HL-60/S4 (cell line): Measurements from ENCODE around the gene ZMYM3.
"Not testable (repeated sequence)": the region's sequence is repeated elsewhere in the genome, so short reads cannot be mapped to it uniquely, and the experiment has no call there.

Source experiments
- in situ Hi-C: fragments of 300-500 bp; cut with MboI; formaldehyde crosslinking; loops from 2 replicates; pipeline ENCODE4 v1.14.3; 2022; ENCODE audit warnings: low sequenced_read_pairs

Gene ZMYM3

DNA sequence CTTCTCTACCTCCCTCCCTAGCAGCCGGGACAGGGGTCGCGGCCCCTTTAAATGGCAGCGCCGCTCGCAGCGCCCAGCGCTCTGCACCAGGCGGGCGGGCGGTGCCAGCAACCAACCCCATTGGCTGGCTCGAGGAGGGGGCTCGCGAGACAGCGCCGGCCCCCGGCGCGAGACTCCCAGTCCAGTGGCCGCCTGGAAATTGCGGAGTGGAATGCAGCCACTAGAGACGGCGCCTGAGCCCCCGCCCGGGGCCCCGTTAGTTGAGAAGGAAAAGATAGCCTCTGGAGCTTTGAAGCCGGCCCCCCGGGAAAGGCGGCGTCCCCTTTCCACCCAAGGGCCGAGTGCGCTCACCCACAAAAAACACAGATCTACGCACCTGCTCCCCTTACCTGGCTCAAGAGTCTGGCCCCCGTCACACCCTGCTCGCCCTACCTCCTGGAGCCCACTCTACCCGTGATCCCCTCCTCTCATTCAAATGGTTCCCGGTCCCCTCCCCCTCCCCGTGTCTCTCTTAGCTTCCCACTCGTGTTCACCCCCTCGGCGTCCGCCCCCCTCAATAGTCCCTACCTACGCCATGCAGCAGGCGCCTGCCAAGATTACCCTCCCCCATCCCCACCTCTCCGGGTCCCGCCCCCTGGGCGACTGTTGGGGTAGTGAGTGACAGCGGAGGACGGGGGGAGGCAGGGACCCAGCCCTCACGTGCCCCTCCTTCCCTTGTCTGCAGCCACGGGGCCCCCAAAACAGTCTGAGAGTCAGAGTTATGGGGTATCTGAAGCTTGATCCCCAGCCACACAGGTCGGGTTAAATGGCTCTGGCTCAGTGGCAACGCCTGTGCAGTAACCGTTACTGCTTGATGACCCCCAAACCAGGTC is at the start of gene ZMYM3:
Gene ZMYM3, minus strand, starts transcription at position 49 of the 872 bp plus-strand sequence. CDS start 885 bp downstream, outside the sequence.
- in situ Hi-C loops, result no loop called here

- in situ Hi-C loops, result no loop called here
These were observed 48.7 kb upstream of the ZMYM3 start for GRCh38 chrX:71302461-71303213.

DNA sequence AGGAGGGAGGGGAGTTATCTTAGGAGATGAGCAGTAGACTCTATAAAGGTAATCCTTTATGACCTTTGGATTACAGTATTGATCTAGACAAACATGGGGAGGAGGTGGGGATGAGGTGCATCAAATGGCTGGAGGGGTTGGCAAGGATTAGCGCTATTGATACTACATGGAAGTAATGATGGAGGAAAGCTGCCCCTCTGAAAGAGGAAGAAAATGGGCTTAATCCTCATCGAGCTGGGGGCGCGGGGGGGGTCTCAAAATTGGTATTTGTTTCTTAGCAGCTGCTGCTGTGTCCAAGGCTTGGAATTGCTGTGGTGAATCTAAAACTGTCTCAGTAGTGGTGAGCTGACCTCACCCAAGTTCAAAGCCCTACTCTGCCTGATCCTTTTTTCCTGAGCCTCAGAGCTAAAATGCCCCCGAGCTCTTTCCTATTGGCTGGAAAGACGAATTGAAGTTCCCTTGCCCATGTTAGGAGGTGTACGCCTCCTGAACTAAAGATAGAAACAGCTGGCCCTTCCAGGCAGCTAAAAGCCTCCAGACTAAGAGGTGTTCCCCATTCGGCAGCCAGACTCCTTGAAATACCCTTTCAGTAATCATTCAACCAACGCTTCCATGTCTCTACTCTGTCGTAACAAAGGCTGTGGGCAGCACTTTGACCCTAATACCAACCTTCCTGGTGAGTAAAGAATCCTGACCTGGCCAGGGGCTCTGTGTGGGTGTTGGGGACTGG is 47.4 kb upstream of the ZMYM3 start, which contains the start of gene ITGB1BP2:
Gene ITGB1BP2, plus strand, starts transcription at position 556 of the 730 bp plus-strand sequence. Its CDS starts 57 bp downstream, at position 613.
- in situ Hi-C loops, result no loop called here

GRCh38 chrX:71300495-71300894 is 46.6 kb upstream of the ZMYM3 start:
- in situ Hi-C loops, result not testable (repeated sequence)

DNA sequence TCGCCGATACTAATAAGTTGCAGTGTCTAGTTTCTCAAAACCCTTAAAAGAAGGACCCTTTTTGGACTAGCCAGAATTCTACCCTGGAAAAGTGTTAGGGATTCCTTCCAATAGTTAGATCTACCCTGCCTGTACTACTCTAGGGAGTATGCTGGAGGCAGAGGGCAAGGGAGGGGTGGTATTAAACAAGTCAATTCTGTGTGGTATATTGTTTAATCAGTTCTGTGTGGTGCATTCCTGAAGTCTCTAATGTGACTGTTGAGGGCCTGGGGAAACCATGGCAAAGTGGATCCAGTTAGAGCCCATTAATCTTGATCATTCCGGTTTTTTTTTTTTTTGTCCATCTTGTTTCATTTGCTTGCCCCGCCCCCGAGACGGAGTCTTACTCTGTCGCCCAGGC is 46.1 kb upstream of the ZMYM3 start:
- in situ Hi-C loops, result not testable (repeated sequence)

DNA sequence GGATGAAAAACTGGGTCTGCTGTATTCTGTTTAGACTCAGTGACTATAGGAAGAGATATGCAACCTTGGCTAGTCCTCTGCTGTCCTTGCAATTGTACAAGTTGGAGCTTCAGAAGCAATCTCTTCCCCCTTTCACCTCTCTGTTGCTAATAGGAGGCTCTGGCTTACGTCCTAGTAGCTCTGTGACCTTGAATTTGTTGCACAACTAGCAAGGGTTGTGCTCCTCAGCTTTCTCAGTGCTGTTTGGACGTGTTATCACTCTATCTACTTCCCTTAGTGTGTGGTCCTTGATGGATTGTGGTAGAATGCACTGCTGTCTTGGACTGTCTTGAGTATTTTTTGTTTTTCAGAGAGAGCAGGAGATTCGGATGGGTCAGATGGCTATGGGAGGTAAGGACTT is 44.2 kb upstream of the ZMYM3 start:
- in situ Hi-C loops, result no loop called here

DNA sequence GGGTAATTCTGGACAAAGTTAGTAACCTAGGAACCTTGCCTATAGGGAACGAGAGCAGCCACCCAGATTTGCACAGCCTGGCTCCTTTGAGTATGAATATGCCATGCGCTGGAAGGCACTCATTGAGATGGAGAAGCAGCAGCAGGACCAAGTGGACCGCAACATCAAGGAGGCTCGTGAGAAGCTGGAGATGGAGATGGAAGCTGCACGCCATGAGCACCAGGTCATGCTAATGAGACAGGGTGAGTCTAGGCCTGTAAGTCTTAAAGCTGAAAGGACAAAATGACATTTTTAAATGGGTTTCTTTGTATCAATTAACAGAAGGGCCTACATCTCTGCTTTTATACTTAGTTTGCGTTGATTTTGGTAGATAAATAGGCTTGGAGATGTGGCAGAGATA is 42.9 kb upstream of the ZMYM3 start:
- in situ Hi-C loops, result no loop called here

DNA sequence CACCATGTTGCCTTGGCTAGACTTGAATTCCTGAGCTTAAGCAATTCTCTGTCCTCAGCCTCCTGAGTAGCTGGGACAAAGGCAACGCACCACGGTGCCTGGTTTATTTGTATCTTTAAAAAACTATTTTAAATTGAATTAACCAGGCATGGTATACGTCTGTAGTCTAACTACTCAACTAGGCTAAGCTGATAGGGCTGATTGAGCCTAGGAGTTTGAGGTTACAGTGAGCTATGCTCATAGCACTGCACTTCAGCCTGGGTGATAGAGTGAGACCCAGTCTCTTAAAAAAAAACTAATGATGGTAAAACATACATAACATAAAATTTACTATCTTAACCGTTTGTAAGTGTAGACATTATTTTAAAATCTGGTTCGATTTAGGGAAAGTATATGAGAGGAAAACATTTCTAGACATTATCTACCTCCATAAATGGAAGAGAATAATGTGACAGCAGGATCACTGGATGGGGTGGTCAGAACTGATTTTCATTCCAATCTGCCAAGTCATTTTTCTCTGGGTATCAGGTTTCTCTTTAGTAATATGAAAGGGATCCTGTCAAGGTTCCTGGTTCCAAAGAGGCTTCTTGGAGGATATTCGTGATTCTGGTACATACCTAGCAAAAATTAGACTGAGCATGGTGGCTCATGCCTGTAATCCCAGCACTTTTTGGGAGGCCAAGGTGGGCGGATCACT is 38.9 kb upstream of the ZMYM3 start:
- in situ Hi-C loops, result no loop called here

- in situ Hi-C loops, result no loop called here
These were observed 37.4 kb upstream of the ZMYM3 start for GRCh38 chrX:71291381-71291780.

GRCh38 chrX:71285929-71286328 is 32.0 kb upstream of the ZMYM3 start:
- in situ Hi-C loops, result no loop called here

GRCh38 chrX:71283403-71284143 is 29.6 kb upstream of the ZMYM3 start, which contains the start of gene NONO:
Gene NONO, plus strand, starts transcription at chrX:71283635. Its CDS starts 7,003 bp downstream, at chrX:71290638.
- in situ Hi-C loops, result no loop called here

DNA sequence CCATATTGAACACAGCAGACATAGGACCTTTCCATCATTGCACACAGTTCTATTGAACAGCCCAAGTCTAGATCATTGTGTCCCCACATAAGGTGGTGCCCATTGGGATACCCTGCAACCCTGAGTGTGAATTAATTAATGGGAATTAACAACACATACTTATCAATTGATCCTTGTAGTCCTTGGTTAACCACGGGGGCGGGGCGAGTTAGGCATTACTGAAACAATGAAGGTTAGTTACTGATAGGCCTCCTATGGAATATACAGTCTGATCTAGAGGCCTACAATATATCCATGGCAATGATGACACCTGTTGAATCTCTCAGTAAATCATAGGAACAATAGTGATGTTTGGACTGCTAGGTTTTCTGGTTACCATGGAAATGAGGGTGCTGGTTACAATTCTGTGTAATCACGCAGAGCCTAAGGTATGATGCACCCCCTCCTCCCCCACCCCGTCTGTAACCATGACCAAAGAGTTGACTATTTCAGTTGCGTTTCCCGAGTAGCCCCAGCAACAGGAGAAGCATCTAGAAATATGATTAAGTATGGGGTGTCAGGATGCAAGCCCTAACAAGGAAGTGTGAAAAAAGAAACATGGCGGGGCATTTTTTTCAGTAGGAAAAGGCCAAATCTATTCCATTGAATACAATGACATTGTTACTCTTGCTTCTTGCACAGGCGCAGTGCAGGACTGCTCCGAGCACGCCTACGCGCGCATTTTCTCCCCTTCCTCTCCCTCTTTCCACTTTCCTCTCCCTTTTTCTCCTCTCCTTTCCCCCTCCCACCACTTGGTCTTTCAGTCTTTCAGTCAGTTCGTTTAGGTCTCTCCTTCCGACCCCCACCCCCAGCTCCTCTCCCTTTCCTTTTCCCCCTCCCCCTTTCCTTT is 28.8 kb upstream of the ZMYM3 start:
- in situ Hi-C loops, result no loop called here

DNA sequence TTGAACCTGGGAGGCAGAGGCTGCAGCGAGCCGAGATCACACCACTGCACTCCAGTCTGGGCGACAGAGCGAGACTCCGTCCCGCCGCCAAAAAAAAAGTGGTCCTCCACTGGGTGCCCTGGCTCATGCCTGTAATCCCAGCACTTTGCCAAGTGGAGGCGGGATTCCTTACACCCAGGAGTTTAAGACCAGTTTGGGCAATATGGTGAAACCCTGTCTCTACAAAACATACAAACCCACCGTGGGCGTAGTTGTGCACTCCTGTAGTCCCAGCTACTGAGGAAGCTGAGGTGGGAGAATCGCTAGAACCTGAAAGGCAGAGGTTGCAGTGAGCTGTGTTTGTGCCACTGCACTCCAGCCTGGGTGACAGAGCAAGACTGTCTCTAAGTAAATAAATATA is 27.4 kb upstream of the ZMYM3 start:
- in situ Hi-C loops, result not testable (repeated sequence)

DNA sequence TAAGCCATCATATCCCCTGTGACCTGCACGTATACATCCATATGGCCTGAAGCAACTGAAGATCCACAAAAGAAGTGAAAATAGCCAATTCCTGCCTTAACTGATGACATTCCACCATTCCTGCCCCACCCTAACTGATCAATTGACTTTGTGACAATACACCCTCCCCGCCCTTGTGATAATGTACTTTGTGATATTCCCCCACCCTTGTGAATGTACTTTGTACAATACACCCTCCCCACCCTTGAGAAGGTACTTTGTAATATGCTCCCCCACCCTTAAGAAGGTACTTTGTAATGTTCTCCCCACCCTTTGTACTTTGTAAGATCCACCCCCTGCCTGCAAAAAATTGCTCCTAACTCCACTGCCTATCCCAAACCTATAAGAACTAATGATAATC is 18.4 kb upstream of the ZMYM3 start:
- in situ Hi-C loops, result not testable (repeated sequence)

DNA sequence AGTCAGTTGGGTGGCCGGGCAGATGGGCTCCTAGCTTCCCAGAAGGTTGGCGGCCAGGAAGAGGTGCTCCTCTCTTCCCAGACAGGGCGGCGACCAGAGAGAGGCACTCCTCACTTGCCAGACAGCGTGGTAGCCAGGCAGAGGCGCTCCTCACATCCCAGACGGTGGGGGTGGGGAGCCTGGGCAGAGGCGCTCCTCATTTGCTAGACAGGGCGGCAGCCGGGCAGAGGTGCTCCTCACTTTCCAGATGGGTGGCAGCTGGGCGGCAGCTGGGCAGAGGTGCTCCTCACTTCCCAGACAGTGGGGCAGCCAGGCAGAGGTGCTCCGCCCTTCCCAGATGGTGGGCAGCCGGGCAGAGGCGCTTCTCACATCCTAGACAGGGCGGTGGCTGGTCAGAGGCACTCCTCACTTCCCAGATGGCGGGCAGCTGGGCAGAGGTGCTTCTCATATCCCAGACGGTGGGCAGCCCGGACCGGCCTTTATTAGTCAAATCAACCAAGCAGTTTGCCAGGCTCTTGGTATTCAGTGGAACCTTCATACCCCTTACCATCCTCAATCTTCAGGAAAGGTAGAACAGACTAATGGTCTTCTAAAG is 16.0 kb upstream of the ZMYM3 start:
- in situ Hi-C loops, result no loop called here

GRCh38 chrX:71268624-71269023 is 14.7 kb upstream of the ZMYM3 start:
- in situ Hi-C loops, result not testable (repeated sequence)

GRCh38 chrX:71256856-71257255 is 2.9 kb upstream of the ZMYM3 start:
- in situ Hi-C loops, result no loop called here

DNA sequence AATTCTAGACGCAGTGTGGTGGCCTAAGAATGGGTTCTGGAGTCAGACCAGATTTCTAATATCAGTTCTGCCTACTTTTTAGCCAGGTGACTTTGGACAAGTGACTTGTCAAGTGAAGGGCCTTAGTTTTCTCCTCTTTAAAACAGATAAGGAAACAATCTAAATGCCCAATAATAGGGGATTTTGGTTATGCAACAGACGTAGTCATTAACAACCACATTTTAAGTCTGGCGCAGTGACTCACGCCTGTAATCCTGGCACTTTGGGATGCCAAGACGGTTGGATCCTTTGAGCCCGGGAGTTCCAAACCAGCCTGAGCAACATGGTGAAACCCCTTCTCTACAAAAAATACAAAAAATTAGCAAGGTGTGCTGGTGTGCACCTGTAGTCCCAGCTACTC is 2.1 kb upstream of the ZMYM3 start:
- in situ Hi-C loops, result no loop called here
